HAP-1 (cell line): ENCODE results near the gene POLR2H.

Experiments
- DNase-seq, 2 experiments: peaks; one replicate each; pipeline ENCODE4 v3.0.0-alpha.2; 2016 to 2020; ENCODE audit warnings: low spot score in 2 of 2
- H3K27me3 ChIP-seq: fragments of 250-450 bp; sonication (Bioruptor Pico); 2 replicates; pipeline ENCODE4 v1.5.1; 2020; ENCODE audit warnings: low read depth, mild to moderate bottlenecking, moderate library complexity
- H3K36me3 ChIP-seq: fragments of 250-450 bp; sonication (Bioruptor Pico); replicated peaks from 2 replicates; pipeline ENCODE4 v1.5.1; 2020; ENCODE audit warnings: mild to moderate bottlenecking
- H3K4me1 ChIP-seq: fragments of 250-450 bp; sonication (Bioruptor Pico); 2 replicates; pipeline ENCODE4 v1.5.1; 2020; ENCODE audit warnings: mild to moderate bottlenecking
- H3K4me3 ChIP-seq: fragments of 250-450 bp; sonication (Bioruptor Pico); 2 replicates; pipeline ENCODE4 v1.5.1; 2020; ENCODE audit warnings: mild to moderate bottlenecking, moderate library complexity
- H3K9me3 ChIP-seq: fragments of 250-450 bp; sonication (Bioruptor Pico); 2 replicates; pipeline ENCODE4 v1.5.1; 2020; ENCODE audit warnings: mild to moderate bottlenecking, moderate library complexity
- in situ Hi-C: fragments of 300-500 bp; cut with MboI; formaldehyde crosslinking; loops from 3 replicates; pipeline ENCODE4 v1.14.3; 2020; ENCODE audit warnings: low sequenced_read_pairs, inconsistent platforms, mixed read lengths

POLR2H gene

DNA sequence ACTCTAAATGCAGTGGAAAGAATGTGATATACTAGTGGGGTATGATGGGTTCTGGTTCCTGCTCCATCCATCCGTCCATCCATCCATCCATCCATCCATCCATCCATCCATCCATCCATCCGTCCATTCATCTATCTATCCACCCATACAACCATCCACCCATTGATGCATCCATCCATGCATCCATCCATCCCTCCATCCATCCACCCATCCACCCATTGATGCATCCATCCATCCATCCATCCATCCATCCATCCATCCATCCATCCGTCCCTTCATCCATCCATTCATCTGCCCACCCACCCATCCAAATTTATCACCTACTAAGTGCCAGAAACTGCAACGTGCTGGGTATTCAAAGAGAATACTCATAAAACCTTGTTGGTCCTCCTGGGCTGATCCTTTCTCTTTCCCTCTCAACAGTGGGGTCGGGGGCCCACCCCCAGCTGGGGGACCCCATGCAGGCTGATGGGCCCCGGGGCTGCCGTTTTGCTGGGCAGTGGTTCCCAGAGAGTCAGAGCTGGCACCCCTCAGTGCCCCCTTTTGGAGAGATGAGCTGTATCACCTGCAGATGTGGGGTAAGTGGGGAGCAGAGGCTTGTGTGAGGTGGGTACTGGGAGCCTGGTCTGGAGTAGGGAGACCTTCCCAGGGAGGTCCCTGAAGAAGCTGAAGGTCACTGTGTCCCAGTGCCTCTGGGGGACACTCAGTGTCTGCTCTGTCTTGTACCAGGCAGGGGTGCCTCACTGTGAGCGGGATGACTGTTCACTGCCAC, 26.8 kb downstream of the POLR2H start:
- no peaks in the 10 kb centered on the region for H3K27me3 ChIP-seq
- H3K36me3 ChIP-seq = no peaks in the 10 kb centered on the region
- no peak for DNase-seq
- no peaks in the 10 kb centered on the region for H3K4me1 ChIP-seq
- no peaks in the 10 kb centered on the region for H3K9me3 ChIP-seq
- no peak overlapping the region for H3K4me3 ChIP-seq
- in situ Hi-C loops = no loop called here

DNA sequence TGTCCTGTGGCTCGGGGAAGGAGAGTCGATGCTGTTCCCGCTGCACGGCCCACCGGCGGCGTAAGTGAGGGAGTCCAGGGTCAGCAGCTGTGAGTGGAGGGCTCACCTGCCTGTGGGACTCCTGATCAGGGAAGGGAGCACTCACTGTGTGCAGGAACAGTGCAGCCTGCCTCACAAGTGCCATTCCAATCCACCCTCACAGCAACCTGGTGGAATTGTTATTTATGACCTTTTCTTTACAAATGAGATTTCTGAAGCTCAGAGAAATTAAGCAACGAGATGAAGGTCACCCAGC, 27.4 kb downstream of the POLR2H start:
- Histone ChIP-seq H3K27me3 (no peaks in the 10 kb centered on the region), H3K4me3 (no peak overlapping the region), H3K4me1 (no peaks in the 10 kb centered on the region), H3K9me3 (no peaks in the 10 kb centered on the region), H3K36me3 (no peaks in the 10 kb centered on the region)
- DNase-seq = no peak
- in situ Hi-C loops = no loop called here

DNA sequence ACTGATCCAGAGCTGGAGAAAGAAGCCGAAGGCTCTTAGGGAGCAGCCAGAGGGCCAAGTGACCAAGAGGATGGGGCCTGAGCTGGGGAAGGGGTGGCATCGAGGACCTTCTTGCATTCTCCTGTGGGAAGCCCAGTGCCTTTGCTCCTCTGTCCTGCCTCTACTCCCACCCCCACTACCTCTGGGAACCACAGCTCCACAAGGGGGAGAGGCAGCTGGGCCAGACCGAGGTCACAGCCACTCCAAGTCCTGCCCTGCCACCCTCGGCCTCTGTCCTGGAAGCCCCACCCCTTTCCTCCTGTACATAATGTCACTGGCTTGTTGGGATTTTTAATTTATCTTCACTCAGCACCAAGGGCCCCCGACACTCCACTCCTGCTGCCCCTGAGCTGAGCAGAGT, 27.9 kb downstream of the POLR2H start:
- Histone ChIP-seq H3K4me3 (no peak overlapping the region), H3K4me1 (no peaks in the 10 kb centered on the region), H3K27me3 (no peaks in the 10 kb centered on the region), H3K9me3 (no peaks in the 10 kb centered on the region), H3K36me3 (no peaks in the 10 kb centered on the region)
- in situ Hi-C loops = no loop called here
- DNase-seq = no peak

DNA sequence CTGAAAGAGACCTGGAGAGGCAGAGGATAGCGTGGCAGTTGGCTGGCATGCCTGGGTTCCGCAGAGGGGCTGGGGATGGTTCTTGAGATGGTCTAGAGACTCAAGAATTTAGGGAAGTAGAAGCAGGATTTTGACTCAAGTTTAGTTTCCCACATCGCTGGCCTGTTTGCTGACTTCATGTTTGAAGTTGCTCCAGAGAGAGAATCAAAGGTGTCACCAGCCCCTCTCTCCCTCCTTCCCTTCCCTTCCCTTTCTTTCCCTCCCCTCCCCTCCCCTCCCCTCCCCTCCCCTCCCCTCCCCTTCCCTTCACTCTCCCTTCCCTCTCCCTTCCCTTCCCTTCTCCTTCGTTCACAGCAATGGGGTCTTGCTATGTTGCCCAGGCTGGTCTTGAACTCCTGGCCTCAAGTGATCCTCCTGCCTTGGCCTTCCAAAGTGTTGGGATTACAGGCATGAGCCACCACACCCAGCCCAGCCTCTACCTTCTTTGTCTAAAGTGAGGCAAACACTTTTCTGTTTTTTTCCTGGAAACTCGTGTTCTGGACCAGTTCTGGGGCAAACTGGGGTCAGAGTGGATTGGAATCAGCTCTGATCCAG, 28.5 kb downstream of the POLR2H start:
- no peaks in the 10 kb centered on the region for H3K9me3 ChIP-seq
- H3K4me3 ChIP-seq = no peak overlapping the region
- no peak for DNase-seq
- no peaks in the 10 kb centered on the region for H3K27me3 ChIP-seq
- in situ Hi-C loops = no loop called here
- no peaks in the 10 kb centered on the region for H3K4me1 ChIP-seq
- no peaks in the 10 kb centered on the region for H3K36me3 ChIP-seq

DNA sequence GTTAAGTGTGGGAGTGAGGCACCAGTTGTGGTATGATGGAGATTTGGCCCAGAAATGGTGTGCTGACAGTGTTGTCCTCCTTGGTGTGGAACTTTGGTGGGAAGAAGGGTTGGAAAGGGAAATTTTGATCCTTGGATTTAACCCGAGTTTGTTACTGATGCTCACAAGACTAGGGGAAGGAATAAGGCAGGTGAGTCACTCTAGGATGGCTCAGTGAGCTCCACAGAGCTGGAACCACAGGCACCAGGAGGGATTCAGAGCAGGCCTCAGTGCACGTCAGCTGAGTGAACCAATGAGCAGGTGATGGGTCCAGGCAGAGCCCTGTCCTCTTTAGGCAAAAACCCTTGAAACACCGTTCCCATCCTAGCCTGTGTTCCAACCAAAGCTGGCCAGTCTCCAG, 29.8 kb downstream of the POLR2H start:
- DNase-seq = no peak

DNA sequence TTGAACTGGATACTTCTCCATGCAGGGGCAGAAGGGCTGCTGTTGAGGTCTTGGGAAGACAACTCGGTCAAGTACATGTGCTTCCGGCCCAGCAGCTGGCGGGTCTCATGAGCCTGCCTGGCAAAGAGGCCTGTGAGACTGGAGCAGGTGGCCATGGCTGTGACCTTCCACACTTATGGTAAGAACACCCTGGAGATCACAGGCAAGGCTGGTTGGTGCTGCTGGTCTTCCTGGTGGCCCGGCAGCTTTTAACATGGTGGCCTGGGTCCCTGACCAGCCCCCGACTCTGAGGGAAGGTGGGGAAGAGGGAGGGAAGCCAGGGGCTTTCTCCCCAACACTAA, 33.8 kb downstream of the POLR2H start:
- no peak for DNase-seq
- H3K4me3 ChIP-seq = no peak overlapping the region
- no peaks in the 10 kb centered on the region for H3K36me3 ChIP-seq
- H3K27me3 ChIP-seq = peaks cover 6% of the 10 kb centered on the region; the same call in 1 of the 2 replicates
- H3K4me1 ChIP-seq = no peaks in the 10 kb centered on the region
- H3K9me3 ChIP-seq = no peaks in the 10 kb centered on the region
- in situ Hi-C loops = no loop called here

More for the DNA sequence above, 29.8 kb downstream of the POLR2H start:
- Histone ChIP-seq H3K9me3 (no peaks in the 10 kb centered on the region), H3K4me1 (no peaks in the 10 kb centered on the region), H3K4me3 (no peak overlapping the region), H3K36me3 (no peaks in the 10 kb centered on the region), H3K27me3 (no peaks in the 10 kb centered on the region)
- in situ Hi-C loops = no loop called here

DNA sequence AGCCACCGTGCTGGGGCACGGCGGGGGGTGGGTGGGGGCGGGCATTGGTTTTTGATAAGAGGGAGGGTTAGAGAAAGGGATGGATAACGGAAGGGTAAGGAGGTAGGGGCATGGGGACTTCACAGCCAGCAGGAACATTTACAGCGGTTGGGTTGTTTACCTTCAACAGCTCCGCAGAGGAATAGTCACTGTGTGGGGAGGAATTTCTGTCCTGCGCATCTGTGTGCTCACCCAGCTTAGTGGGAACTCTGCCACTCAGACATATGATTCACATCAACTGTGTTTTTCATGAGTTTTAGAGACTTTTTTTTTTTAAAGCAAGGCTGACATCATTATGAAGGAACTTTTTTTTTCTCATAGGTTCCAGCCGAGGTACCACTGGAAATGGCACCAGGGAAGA, 37.9 kb downstream of the POLR2H start:
- Histone ChIP-seq H3K27me3 (peaks cover 13% of the 10 kb centered on the region), H3K4me3 (no peak overlapping the region), H3K36me3 (no peaks in the 10 kb centered on the region), H3K9me3 (no peaks in the 10 kb centered on the region), H3K4me1 (no peaks in the 10 kb centered on the region)
- no peak for DNase-seq
- in situ Hi-C loops = no loop called here

DNA sequence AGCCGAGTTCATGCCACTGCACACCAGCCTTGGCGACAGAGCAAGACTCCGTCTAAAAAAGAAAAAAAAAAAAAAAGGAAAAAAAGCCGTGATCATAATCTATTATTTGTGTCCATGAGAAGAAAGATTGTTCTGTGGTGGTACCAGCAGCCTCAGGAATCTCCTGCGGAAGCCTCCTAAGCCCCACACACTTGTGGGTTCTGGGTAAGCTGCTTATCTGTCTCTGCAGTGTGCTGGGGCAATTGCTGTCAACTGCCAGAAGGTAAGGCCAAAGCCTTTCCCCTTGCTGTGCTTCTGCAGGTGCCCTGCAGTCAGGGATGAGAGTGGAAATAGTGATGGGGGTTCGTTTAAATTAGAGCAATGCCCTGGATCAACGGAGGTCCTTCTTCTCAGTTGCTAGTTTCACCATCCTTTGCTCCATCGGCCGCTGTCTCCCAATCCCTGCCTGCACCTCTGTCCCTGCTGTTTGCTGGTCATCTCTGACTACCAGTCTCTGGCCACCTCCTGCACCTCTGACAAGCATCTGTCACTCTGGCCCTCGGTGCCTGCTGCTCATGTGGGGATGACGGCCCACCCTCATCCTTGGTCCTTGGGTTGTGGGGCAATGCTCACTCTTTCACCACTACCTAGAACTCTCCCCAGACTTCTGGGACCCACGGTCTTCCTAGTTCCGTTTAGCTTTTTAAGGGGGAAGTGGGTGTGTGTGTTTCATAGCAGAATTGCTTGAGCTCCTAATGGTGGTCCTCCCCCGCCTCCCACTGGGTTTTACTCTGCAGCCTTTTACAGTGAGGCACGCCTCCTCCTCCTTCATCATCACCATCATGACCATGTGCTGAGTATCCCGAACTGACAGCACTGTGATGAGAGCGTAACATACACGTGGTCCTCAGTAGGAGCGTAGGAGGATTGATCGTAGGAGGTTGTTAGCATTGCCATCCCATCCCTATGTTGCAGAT, 43.8 kb downstream of the POLR2H start:
- in situ Hi-C loops = loop anchor here (25.0 kb wide), 1 partner anchor 382 kb away; no protein-coding TSS in a partner anchor
- Histone ChIP-seq H3K4me3 (no peak overlapping the region), H3K4me1 (no peaks in the 10 kb centered on the region), H3K36me3 (no peaks in the 10 kb centered on the region), H3K27me3 (peaks cover 7% of the 10 kb centered on the region), H3K9me3 (no peaks in the 10 kb centered on the region)
- DNase-seq = no peak

DNA sequence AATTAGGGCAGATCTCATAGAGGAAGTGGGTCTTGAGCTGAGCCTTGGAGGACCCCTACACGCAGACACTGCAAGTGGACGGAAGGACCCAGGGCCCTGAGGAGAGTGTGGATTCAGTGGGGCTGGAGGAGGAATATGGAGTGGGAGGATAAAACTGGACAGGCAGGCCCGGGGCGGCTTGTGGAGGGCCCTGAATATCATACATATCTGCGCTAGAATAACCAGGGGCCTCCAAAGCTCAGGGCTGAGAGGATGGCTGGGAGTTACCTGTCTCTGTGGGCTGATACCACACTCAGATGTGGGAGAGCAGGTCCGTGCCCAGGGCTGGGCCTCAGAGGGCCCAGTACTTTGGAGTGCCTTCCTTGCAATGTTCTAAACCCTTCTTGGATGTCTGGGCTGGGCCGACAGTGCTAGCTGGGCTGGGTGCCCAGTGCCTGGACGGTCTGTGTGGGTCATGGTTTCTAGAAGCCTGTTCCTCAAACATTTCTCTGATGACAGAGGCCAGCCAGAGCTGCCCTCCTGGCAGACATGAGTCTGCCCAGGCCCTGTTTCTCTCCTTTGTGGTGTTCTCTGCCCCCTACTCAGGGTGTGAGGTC, 47.9 kb downstream of the POLR2H start:
- H3K9me3 ChIP-seq = no peaks in the 10 kb centered on the region
- in situ Hi-C loops = loop anchor here (25.0 kb wide), 1 partner anchor 378 kb away; no protein-coding TSS in a partner anchor
- no peaks in the 10 kb centered on the region for H3K4me1 ChIP-seq
- DNase-seq = no peak
- no peak overlapping the region for H3K4me3 ChIP-seq
- H3K36me3 ChIP-seq = no peaks in the 10 kb centered on the region
- H3K27me3 ChIP-seq = no peaks in the 10 kb centered on the region

DNA sequence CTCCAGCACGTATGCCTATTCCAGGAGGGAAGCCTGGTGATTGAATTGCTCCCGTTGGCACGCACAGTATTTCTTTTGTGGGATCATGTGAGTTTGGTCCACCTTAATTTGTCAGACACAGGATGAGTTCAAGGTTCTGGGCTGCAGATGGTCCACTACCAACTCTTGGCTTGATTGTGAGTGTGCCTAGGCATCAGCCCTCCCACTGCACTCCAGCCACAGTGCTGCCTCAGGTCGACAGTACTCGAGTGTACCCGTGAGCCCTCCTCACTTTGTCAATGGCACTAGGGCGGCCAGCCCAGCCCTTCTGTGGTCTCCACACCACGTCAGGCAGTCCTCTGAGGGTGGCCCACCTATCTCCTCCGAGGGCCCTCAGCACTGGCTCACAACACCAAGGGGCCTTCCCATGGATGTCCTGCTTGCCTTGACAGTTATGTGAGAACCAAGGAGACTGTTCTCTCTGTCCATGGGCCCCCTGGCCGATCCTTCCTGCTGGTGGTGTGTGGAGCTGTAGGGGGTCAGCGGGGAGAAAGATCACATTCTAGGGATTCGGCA, 48.5 kb downstream of the POLR2H start:
- H3K27me3 ChIP-seq = no peaks in the 10 kb centered on the region
- H3K36me3 ChIP-seq = no peaks in the 10 kb centered on the region
- no peak overlapping the region for H3K4me3 ChIP-seq
- no peaks in the 10 kb centered on the region for H3K4me1 ChIP-seq
- DNase-seq = no peak
- in situ Hi-C loops = loop anchor here (25.0 kb wide), 1 partner anchor 377 kb away; no protein-coding TSS in a partner anchor
- H3K9me3 ChIP-seq = no peaks in the 10 kb centered on the region

DNA sequence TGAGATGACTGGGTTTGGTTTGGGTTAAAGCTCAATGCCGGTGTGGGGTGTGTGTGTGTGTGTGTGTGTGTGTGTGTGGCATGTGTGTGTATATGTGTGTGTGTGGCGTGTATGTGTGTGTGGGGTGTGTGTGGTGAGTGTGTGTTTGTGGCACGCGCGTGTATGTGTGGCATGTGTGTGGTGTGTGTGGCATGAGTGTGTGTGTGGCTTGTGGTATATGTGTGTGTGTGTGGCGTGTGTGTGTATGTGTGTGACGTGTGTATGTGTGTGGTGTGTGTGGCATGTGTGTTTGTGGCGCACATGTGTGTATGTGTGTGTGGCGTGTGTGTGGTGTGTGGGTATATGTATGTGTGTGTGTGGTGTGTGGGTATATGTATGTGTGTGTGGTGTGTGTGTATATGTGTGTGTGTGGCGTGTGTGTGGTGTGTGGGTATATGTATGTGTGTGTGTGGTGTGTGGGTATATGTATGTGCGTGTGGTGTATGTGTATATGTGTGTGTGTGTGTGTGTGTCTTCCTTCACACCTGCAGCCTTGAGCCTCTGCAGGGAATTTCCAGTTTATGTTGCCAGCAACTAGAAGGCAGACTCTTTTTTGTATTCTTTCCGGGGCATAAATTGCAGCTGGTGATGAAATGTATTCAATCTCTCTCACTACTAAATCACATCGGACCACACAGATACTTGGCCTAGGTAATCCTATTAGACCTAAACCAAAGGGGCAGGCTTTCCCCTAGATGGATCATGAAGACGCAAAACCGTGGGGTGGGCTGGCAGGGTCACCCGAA, 53.1 kb downstream of the POLR2H start:
- Histone ChIP-seq H3K9me3 (no peaks in the 10 kb centered on the region), H3K4me3 (no peak overlapping the region), H3K4me1 (no peaks in the 10 kb centered on the region), H3K36me3 (no peaks in the 10 kb centered on the region), H3K27me3 (no peaks in the 10 kb centered on the region)
- no peak for DNase-seq
- in situ Hi-C loops = loop anchor here (25.0 kb wide), 1 partner anchor 373 kb away; no protein-coding TSS in a partner anchor

DNA sequence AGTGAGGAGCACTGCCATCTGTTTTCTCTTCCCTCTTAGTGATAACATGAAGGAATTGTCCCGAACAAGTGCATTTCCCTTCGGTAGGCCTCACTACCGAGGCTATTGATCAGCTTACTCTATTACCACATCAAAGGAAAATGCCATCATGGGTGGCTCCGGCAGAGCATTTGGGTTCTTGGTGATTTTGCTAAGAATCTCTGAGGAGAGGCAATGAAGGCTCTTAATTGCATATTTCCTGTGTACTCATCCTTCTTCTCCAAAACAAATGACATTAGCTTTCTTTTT, 53.6 kb downstream of the POLR2H start:
- DNase-seq = no peak
- Histone ChIP-seq H3K4me1 (no peaks in the 10 kb centered on the region), H3K4me3 (no peak overlapping the region), H3K9me3 (no peaks in the 10 kb centered on the region), H3K27me3 (no peaks in the 10 kb centered on the region), H3K36me3 (no peaks in the 10 kb centered on the region)
- in situ Hi-C loops = loop anchor here (25.0 kb wide), 1 partner anchor 372 kb away; no protein-coding TSS in a partner anchor
